ENCODE data around the gene SYK. TPM values are rescaled to one million over a fixed set of nuclear protein-coding genes. Genes with fewer than 3 reads are reported as not detected.
A peak's percentile ranks its signal among the peaks of the same experiment; 100 is the strongest.

Gene SYK
- total RNA-seq, 1 donor from 2014 or later = 0.36 TPM

DNA sequence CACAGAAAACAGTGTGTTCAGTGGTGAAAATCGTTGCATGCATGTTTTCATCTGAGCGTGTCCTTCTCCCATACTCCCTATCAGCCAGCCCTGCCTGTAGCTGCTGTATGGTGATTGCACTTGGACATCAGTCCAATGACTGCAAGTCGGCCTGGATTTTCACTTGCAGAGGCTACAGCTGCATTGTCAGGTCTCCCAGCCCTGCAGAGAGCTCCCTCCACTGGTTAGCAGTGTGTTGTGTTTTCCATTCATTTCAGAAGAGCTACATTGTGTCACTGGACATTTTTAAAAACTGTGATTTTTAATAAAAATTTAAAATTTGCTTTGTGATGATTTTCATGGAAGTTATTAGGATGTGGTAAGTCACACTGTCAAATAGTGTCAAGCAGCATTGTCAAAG lies 96.6 kb downstream of the SYK start:
- Mint-ChIP-seq H3K36me3 (ENCODE audit: low read depth, unreplicated experiment) (peaks cover 8% of the 10 kb centered on the region), H3K27me3 (ENCODE audit: unreplicated experiment) (peaks cover 6% of the 10 kb centered on the region), H3K4me3 (ENCODE audit: unreplicated experiment) (no peak overlapping the region), H3K4me1 (ENCODE audit: unreplicated experiment) (peaks cover 21% of the 10 kb centered on the region), H3K9me3 (ENCODE audit: unreplicated experiment) (peaks cover 7% of the 10 kb centered on the region), H3K27ac (ENCODE audit: unreplicated experiment) (no peak overlapping the region)
- TF ChIP-seq, protein P1, sequence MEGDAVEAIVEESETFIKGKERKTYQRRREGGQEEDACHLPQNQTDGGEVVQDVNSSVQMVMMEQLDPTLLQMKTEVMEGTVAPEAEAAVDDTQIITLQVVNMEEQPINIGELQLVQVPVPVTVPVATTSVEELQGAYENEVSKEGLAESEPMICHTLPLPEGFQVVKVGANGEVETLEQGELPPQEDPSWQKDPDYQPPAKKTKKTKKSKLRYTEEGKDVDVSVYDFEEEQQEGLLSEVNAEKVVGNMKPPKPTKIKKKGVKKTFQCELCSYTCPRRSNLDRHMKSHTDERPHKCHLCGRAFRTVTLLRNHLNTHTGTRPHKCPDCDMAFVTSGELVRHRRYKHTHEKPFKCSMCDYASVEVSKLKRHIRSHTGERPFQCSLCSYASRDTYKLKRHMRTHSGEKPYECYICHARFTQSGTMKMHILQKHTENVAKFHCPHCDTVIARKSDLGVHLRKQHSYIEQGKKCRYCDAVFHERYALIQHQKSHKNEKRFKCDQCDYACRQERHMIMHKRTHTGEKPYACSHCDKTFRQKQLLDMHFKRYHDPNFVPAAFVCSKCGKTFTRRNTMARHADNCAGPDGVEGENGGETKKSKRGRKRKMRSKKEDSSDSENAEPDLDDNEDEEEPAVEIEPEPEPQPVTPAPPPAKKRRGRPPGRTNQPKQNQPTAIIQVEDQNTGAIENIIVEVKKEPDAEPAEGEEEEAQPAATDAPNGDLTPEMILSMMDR (IDR thresholded peaks at IDR 0.05; ENCODE audit: unreplicated experiment) = no peak
- no peak for DNase-seq (ENCODE audit: low spot score)

- Mint-ChIP-seq H3K4me1 (ENCODE audit: unreplicated experiment) (peaks cover 12% of the 10 kb centered on the region), H3K27me3 (ENCODE audit: unreplicated experiment) (peaks cover 6% of the 10 kb centered on the region), H3K4me3 (ENCODE audit: unreplicated experiment) (no peak overlapping the region), H3K9me3 (ENCODE audit: unreplicated experiment) (peaks cover 9% of the 10 kb centered on the region), H3K27ac (ENCODE audit: unreplicated experiment) (no peak overlapping the region), H3K36me3 (ENCODE audit: low read depth, unreplicated experiment) (peaks cover 12% of the 10 kb centered on the region)
- TF ChIP-seq, protein P1 (IDR thresholded peaks at IDR 0.05; ENCODE audit: unreplicated experiment) = no peak
- no peak for DNase-seq (ENCODE audit: low spot score)
Observed at GRCh38 chr9:90899287-90899686, 97.7 kb downstream of the SYK start.

GRCh38 chr9:90900130-90900529 lies 98.5 kb downstream of the SYK start:
- TF ChIP-seq, protein P1 (IDR thresholded peaks at IDR 0.05; ENCODE audit: unreplicated experiment) = peak; percentile 20
- no peak overlapping the region for H3K27ac Mint-ChIP-seq (ENCODE audit: unreplicated experiment)
- H3K9me3 Mint-ChIP-seq (ENCODE audit: unreplicated experiment) = peaks cover 9% of the 10 kb centered on the region
- peaks cover 9% of the 10 kb centered on the region for H3K4me1 Mint-ChIP-seq (ENCODE audit: unreplicated experiment)
- no peak overlapping the region for H3K4me3 Mint-ChIP-seq (ENCODE audit: unreplicated experiment)
- no peak for DNase-seq (ENCODE audit: low spot score)
- peaks cover 6% of the 10 kb centered on the region for H3K27me3 Mint-ChIP-seq (ENCODE audit: unreplicated experiment)
- peaks cover 12% of the 10 kb centered on the region for H3K36me3 Mint-ChIP-seq (ENCODE audit: low read depth, unreplicated experiment)

GRCh38 chr9:90901933-90902332 lies 100.3 kb downstream of the SYK start:
- Mint-ChIP-seq H3K9me3 (ENCODE audit: unreplicated experiment) (peaks cover 9% of the 10 kb centered on the region), H3K27me3 (ENCODE audit: unreplicated experiment) (peaks cover 6% of the 10 kb centered on the region), H3K4me3 (ENCODE audit: unreplicated experiment) (no peak overlapping the region), H3K27ac (ENCODE audit: unreplicated experiment) (no peak overlapping the region), H3K4me1 (ENCODE audit: unreplicated experiment) (peaks cover 7% of the 10 kb centered on the region), H3K36me3 (ENCODE audit: low read depth, unreplicated experiment) (peaks cover 12% of the 10 kb centered on the region)
- TF ChIP-seq, protein P1 (IDR thresholded peaks at IDR 0.05; ENCODE audit: unreplicated experiment) = no peak
- DNase-seq (ENCODE audit: low spot score) = no peak

DNA sequence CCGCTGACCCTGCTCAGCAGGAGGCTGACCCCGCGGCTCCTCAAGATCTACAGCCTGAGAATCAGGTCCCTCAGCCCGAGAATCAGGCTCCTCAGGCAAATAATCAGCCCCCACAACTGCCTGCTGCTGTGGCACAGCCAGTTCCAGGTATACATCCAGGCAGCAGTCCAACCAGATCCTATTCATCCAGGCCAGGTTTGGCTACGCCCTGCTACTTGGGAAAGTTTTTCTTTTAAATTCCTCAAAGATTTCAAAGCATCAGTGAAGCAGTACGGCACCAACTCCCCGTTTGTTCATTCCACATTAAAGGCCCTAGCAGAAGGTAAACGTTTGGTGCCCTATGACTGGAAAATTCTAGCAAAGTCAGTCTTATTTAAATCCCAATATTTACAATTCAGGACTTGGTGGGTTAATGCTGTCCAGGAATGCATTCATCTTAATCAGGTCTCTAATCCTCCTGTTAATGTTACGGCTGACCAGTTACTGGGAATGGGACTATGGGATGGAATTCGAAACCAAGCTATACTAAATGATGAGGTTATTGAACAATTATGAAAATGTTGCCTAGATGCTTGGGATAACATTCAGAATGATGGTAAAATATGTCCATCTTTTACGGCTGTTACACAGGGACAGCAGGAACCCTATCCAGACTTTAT lies 102.3 kb downstream of the SYK start:
- DNase-seq (ENCODE audit: low spot score) = no peak
- no peak overlapping the region for H3K27ac Mint-ChIP-seq (ENCODE audit: unreplicated experiment)
- H3K4me1 Mint-ChIP-seq (ENCODE audit: unreplicated experiment) = peaks cover 7% of the 10 kb centered on the region
- TF ChIP-seq, protein P1 (IDR thresholded peaks at IDR 0.05; ENCODE audit: unreplicated experiment) = no peak
- peaks cover 9% of the 10 kb centered on the region for H3K27me3 Mint-ChIP-seq (ENCODE audit: unreplicated experiment)
- H3K36me3 Mint-ChIP-seq (ENCODE audit: low read depth, unreplicated experiment) = peaks cover 12% of the 10 kb centered on the region
- no peak overlapping the region for H3K4me3 Mint-ChIP-seq (ENCODE audit: unreplicated experiment)
- peaks cover 9% of the 10 kb centered on the region for H3K9me3 Mint-ChIP-seq (ENCODE audit: unreplicated experiment)

Data from endothelial cell (in vitro differentiated cells).